ENCODE data around the gene RAB11FIP3.

RAB11FIP3 gene

GRCh38 chr16:529012-529575 lies 103.6 kb downstream of the RAB11FIP3 start:
- DNase-seq (ENCODE audit: extremely low read depth in 1 of 2, low read depth in 1 of 2) = no peak

DNA sequence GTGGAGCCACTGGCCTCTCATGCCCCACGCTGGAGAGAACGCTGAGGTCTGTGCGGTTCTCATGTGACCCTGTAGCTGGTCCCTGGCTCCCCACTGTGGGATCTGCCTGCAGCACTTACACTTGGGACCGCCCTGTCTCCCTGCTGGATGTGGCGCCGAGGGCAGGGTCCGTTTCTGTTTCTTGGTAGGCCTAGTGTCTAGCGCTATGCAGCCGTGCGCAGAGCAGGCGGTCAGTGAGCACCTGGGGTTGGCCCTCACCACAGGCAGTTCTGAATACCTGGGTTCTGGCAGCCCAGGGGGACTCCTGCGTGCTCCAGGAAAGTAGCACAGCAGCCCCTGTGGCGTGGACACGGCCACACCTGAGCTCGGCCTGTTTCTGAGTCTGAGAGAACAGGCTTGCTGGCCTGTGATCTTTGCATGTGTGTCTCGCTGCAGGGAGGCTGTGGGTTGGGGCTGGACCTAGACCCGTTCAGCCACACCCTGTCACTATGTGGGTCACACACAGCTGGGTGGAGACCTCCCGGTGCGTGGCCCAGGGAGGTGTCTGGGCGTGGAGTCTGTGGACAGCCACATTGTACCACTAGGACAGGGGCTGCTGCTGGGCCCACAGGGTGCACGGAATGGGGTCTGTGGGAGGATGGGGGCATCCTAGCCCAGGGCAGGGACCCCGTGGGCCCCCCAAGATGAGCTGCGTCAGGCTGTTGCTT lies 104.8 kb downstream of the RAB11FIP3 start:
- no peak for DNase-seq (ENCODE audit: extremely low read depth in 1 of 2, low read depth in 1 of 2)

DNA sequence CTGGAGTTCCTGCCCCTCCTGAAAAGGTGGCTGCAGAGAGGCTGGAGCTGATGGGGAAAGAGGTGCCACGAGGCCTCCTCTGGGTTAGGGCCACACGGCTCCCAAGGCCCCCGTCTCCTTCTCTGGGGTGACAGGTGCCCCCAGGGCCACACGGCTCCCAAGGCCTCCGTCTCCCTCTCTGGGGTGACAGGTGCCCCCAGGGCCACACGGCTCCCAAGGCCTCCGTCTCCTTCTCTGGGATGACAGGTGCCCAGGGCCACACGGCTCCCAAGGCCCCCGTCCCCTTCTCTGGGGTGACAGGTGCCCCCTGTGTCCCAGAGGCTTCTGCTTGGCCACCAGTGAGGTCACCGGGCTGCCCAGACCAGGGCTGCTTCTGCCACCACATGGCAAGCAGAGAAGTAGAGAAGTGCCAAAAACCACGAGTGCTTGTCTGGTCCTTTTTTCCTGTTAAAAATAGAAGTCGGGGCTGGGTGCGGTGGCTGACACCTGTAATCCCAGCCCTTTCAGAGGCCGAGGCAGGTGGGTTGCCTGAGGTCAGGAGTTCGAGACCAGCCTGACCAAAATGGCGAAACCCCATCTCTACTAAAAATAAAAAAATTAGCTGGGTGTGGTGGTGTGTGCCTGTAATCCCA lies 106.2 kb downstream of the RAB11FIP3 start:
- no peak for DNase-seq (ENCODE audit: extremely low read depth in 1 of 2, low read depth in 1 of 2)

- DNase-seq (ENCODE audit: extremely low read depth in 1 of 2, low read depth in 1 of 2) = no peak
Measured at GRCh38 chr16:533391-534123, 108.1 kb downstream of the RAB11FIP3 start.

DNA sequence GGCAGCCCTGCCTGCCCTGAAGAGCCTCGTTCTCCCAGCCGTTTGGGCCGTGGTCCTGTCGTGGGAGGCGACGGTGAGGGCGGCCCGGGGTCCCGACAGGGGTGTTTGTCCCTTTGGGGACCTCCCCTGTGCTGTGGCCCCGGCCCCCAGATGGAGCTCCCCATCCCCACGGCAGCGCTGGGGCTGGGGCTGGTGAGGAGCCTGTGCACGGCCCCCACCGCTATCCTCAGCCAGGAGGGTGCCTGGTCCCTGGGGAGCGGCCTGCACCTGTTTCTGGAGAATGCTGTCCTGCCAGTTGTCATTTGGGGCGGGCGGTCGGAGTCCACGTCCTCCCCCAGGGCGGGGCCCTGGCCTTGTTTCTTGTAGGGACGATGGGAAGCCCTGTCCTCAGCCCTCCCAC lies 108.7 kb downstream of the RAB11FIP3 start:
- no peak for DNase-seq (ENCODE audit: extremely low read depth in 1 of 2, low read depth in 1 of 2)

DNA sequence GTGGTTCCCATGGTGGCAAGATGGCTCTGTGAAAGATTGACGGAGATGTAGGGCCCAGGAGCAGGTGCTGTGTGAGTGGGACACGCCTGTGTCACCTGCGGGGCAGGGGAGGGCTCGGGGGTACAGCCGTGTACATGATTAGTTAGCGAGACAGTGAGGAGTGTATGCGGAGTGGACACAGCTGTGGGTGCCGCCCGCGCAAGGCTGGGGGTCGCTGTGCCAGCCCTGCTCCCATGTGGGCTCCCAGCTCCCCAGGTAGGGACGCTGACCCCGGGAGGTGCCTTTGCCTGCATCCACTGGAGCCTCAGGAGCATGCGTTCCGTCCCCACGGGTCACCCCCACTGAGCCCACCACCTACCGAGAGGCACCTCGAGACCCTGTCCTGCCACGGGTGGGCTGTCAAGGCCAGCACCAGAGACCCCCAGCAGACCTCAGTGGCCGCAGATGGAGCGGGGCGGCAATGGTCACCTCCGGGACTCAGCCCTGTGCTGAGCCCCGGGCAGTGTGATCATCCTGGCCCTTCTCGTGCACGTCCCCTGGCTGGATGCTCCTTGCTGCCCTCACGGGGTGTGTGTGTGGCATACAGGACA lies 109.5 kb downstream of the RAB11FIP3 start:
- no peak for DNase-seq (ENCODE audit: extremely low read depth in 1 of 2, low read depth in 1 of 2)

- DNase-seq (ENCODE audit: extremely low read depth in 1 of 2, low read depth in 1 of 2) = no peak
Measured at GRCh38 chr16:535446-536405, 110.3 kb downstream of the RAB11FIP3 start.

GRCh38 chr16:536746-537145 lies 111.3 kb downstream of the RAB11FIP3 start:
- DNase-seq (ENCODE audit: extremely low read depth in 1 of 2, low read depth in 1 of 2) = no peak

GRCh38 chr16:537415-538335 lies 112.2 kb downstream of the RAB11FIP3 start:
- no peak for DNase-seq (ENCODE audit: extremely low read depth in 1 of 2, low read depth in 1 of 2)

GRCh38 chr16:539901-540530 lies 114.6 kb downstream of the RAB11FIP3 start:
- no peak for DNase-seq (ENCODE audit: extremely low read depth in 1 of 2, low read depth in 1 of 2)

- no peak for DNase-seq (ENCODE audit: extremely low read depth in 1 of 2, low read depth in 1 of 2)
Measured at GRCh38 chr16:540645-541340, 115.3 kb downstream of the RAB11FIP3 start.

- DNase-seq (ENCODE audit: extremely low read depth in 1 of 2, low read depth in 1 of 2) = no peak
Measured at GRCh38 chr16:543301-544164, 118.1 kb downstream of the RAB11FIP3 start.

GRCh38 chr16:544517-544916 lies 119.1 kb downstream of the RAB11FIP3 start:
- DNase-seq (ENCODE audit: extremely low read depth in 1 of 2, low read depth in 1 of 2) = no peak

- peak in 1 of 2 donors; percentile 38 for DNase-seq (ENCODE audit: extremely low read depth in 1 of 2, low read depth in 1 of 2)
Measured at GRCh38 chr16:546909-547770, 121.7 kb downstream of the RAB11FIP3 start.

DNA sequence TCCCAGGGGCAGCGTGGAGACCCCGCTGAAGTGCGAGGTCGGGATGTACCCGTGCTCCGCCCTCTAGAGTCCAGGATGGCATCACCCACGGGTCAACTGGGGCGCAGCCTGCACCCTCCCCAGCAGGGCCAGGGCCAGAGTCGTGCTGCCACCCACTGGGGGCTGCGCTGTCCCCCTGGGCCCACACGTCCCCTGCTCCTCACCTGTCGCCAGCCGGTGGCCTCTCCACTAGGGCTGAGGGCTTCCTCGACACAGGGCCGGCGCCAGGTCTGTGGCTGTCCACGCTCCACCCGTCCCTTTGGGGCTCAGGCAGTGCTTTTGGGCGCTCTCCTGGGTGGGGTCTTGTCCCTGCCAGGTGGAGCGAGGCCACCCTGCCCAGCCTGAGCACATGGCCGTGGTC lies 123.1 kb downstream of the RAB11FIP3 start:
- DNase-seq (ENCODE audit: extremely low read depth in 1 of 2, low read depth in 1 of 2) = no peak

Data from activated CD8-positive, alpha-beta memory T cell treated with anti-CD3 and anti-CD28 coated beads for 1 hour (primary cell).